PC-9 (cell line): ENCODE data around the gene TNFRSF25.

ENCODE experiments used
- CTCF ChIP-seq: fragments of 200-600 bp; sonication (generic); conservative IDR thresholded peaks from 2 replicates; pipeline ENCODE4 v1.6.1; 2017; ENCODE audit warnings: mixed run types, antibody characterized with exemption, mild to moderate bottlenecking, moderate library complexity
- EZH2 ChIP-seq: fragments of 200-600 bp; sonication (generic); IDR thresholded peaks from 2 replicates; pipeline ENCODE4 v1.8.0; 2017; ENCODE audit warnings: antibody characterized with exemption, low read depth

GRCh38 chr1:6419397-6419803 is 46.6 kb downstream of the TNFRSF25 start:
- TF ChIP-seq CTCF (no peak), EZH2 (no peak)
